Sigmoid colon (tissue), 4 donors: Measurements from ENCODE around the gene CD53.

Experiments used
- EP300 ChIP-seq, 4 donors: sonication (generic); formaldehyde crosslinking; IDR thresholded peaks; one replicate each; pipeline ENCODE4 v1.6.1; 2017; ENCODE audit warnings: antibody characterized with exemption in 4 of 4
- POLR2A ChIP-seq, 2 donors: fragments of 450-650 bp; IDR thresholded peaks; one replicate each; pipeline ENCODE4 v1.6.1; 2016; ENCODE audit warnings: antibody characterized with exemption in 2 of 2, mild to moderate bottlenecking in 2 of 2, moderate library complexity in 2 of 2
- POLR2AphosphoS5 ChIP-seq, 4 donors: sonication (generic); formaldehyde crosslinking; IDR thresholded peaks; one replicate each; pipeline ENCODE4 v1.6.1; 2017; ENCODE audit warnings: antibody characterized with exemption in 4 of 4
- TF ChIP-seq, protein P1 (sequence below), 4 experiments: fragments of 450-650 bp in 3 of 4; fragments of 200-600 bp in 1 of 4; IDR thresholded peaks; one replicate each; pipeline ENCODE4 v1.5.1; 2016 to 2019; ENCODE audit warnings: antibody characterized with exemption in 4 of 4, mild to moderate bottlenecking in 3 of 4, moderate library complexity in 2 of 4

DNA sequence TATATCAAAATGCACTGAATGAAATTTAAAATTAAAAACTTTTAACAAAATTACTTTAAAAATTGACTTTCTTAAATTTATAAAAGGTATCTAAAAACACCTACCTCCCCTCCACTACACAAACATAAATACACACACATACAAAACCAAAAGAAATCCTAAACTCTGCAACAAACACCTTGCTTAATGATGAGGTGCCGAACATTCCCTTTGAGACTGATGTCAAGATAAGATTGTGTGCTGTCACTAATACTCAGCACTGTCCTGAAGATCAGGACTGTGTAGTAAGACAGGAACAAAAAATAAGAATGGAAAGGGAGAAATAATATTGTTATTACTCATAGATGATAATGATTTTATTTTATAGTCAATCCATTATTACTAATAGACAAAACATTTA lies 45.1 kb downstream of the CD53 start:
- TF ChIP-seq, protein P1, sequence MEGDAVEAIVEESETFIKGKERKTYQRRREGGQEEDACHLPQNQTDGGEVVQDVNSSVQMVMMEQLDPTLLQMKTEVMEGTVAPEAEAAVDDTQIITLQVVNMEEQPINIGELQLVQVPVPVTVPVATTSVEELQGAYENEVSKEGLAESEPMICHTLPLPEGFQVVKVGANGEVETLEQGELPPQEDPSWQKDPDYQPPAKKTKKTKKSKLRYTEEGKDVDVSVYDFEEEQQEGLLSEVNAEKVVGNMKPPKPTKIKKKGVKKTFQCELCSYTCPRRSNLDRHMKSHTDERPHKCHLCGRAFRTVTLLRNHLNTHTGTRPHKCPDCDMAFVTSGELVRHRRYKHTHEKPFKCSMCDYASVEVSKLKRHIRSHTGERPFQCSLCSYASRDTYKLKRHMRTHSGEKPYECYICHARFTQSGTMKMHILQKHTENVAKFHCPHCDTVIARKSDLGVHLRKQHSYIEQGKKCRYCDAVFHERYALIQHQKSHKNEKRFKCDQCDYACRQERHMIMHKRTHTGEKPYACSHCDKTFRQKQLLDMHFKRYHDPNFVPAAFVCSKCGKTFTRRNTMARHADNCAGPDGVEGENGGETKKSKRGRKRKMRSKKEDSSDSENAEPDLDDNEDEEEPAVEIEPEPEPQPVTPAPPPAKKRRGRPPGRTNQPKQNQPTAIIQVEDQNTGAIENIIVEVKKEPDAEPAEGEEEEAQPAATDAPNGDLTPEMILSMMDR (IDR thresholded peaks at IDR 0.05), result no peak
- TF ChIP-seq POLR2AphosphoS5 (IDR thresholded peaks at IDR 0.05) (no peak), POLR2A (IDR thresholded peaks at IDR 0.05) (no peak), EP300 (IDR thresholded peaks at IDR 0.05) (no peak)
